ENCODE measurements around the gene CTNNA2. TPM values are rescaled to one million over a fixed set of nuclear protein-coding genes. Genes with fewer than 3 reads are reported as not detected.
"Not testable (repeated sequence)": the region's sequence is repeated elsewhere in the genome, so short reads cannot be mapped to it uniquely, and the experiment has no call there.

Gene CTNNA2
- total RNA-seq, 4 donors from 2014 or later: 0.40 to 1.7 (median 1.5) TPM; not detected in 1

DNA sequence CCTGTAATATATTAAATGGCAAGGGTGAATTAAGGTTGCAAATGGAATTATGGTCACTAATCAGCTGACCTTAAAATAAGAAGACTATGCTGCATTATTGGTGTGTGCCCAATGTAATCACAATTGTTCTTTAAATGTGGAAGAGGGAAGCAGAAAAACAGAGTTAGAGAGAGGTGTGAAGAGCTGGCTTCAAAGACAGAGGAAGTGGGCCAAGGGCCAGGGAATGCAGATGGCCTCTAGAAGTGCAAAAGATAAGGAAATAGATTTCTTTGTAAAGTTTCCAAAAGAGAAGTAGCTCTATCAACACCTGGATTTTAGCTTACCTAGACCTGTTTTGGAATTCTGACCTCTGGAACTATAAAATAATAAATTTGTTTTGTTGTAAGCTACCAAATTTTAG, 515.7 kb downstream of the CTNNA2 start:
- H3K27ac ChIP-seq: no peak overlapping the region
- H3K9me3 ChIP-seq: no peaks in the 10 kb centered on the region
- intact Hi-C loops (cut with DNase I; ENCODE audit: low total_unique reads) (no loop called here), in situ Hi-C loops (cut with MboI; ENCODE audit: low pct_ligation_motif_present in 1 of 4, low pct_unique_long_range_greater_than_20kb in 1 of 4, low sequenced_read_pairs in 3 of 4) (no loop called here)
- no peaks in the 10 kb centered on the region for H3K36me3 ChIP-seq
- H3K4me1 ChIP-seq: peaks cover 0 to 4% (median 0%) of the 10 kb centered on the region in 4 donors
- no peak for DNase-seq
- no peak overlapping the region for H3K4me3 ChIP-seq
- no peak for TF ChIP-seq EP300 (IDR thresholded peaks at IDR 0.05; ENCODE audit: low read depth)
- no peak for TF ChIP-seq CTCF (IDR thresholded peaks at IDR 0.05)
- no peak for TF ChIP-seq POLR2AphosphoS5 (IDR thresholded peaks at IDR 0.05)
- H3K27me3 ChIP-seq: no peaks in the 10 kb centered on the region

DNA sequence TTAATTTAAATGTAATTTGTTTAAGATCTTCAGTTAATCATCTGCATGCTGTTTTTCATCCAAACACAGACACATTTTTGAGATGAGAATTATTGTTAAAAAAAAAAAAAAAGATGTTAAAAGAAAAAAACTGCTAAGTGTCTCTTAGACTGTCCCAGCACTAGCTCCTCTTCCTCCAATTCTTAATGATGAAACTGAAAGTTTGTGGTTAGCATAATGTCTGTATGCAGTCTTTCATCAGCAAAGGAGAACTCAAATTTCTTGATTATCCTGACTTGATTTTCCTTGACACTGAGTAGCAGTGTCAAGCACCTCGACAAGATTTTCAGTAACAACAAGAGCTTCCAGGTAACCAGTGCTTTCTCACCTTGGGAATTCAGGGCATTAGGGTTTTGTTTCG, 517.3 kb downstream of the CTNNA2 start:
- in situ Hi-C loops (cut with MboI; ENCODE audit: low pct_ligation_motif_present in 1 of 4, low pct_unique_long_range_greater_than_20kb in 1 of 4, low sequenced_read_pairs in 3 of 4) (no loop called here), intact Hi-C loops (cut with DNase I; ENCODE audit: low total_unique reads) (no loop called here)
- no peaks in the 10 kb centered on the region for H3K27me3 ChIP-seq
- no peak for TF ChIP-seq POLR2A (IDR thresholded peaks at IDR 0.05)
- no peak for TF ChIP-seq CTCF (IDR thresholded peaks at IDR 0.05)
- TF ChIP-seq EP300 (IDR thresholded peaks at IDR 0.05; ENCODE audit: low read depth): no peak
- no peak for TF ChIP-seq POLR2AphosphoS5 (IDR thresholded peaks at IDR 0.05)
- WGBS, 2 donors (ENCODE audit: low coverage in 1 of 2): 74 to 81% methylated on average over 2 of the region's 2 CpGs
- H3K4me3 ChIP-seq: no peak overlapping the region
- DNase-seq: no peak
- no peaks in the 10 kb centered on the region for H3K36me3 ChIP-seq
- H3K9me3 ChIP-seq: no peaks in the 10 kb centered on the region
- peaks cover 0 to 4% (median 0%) of the 10 kb centered on the region in 4 donors for H3K4me1 ChIP-seq
- H3K27ac ChIP-seq: no peak overlapping the region

GRCh38 chr2:80032684-80033083, 519.8 kb downstream of the CTNNA2 start:
- H3K4me3 ChIP-seq; DNase-seq; in situ Hi-C loops (cut with MboI; ENCODE audit: low pct_ligation_motif_present in 1 of 4, low pct_unique_long_range_greater_than_20kb in 1 of 4, low sequenced_read_pairs in 3 of 4); intact Hi-C loops (cut with DNase I; ENCODE audit: low total_unique reads); H3K27me3 ChIP-seq; H3K4me1 ChIP-seq; H3K36me3 ChIP-seq; H3K9me3 ChIP-seq; H3K27ac ChIP-seq: not testable (repeated sequence)
- WGBS, 2 donors (ENCODE audit: low coverage in 1 of 2): 85 to 90% methylated on average over 7 of the region's 7 CpGs

DNA sequence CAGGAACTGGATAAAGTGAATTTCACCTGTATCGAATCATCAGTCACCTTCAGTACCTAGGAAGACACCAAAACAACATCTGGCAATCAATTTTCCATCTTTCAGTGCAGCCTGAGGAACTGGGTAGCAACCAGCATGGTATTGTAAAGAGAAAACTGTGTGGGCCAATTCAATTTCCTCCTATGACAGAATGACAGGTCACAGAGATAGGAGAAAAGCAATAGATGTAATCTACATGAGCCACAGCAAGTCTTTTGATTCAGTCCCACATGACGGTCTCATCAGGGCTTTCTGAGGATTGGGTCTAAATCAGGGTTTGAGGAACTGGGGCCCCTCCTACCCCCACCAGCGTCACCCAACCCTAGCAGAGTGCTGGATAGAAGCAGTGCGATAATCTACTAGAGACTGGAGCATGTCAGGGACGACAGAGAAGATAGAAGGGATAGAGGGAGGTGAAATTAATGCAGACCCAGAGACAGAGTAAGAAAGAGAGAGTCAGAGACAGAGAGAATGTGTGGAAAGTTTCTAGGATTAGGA, 523.0 kb downstream of the CTNNA2 start:
- in situ Hi-C loops (cut with MboI; ENCODE audit: low pct_ligation_motif_present in 1 of 4, low pct_unique_long_range_greater_than_20kb in 1 of 4, low sequenced_read_pairs in 3 of 4) (no loop called here), intact Hi-C loops (cut with DNase I; ENCODE audit: low total_unique reads) (no loop called here)
- no peak for TF ChIP-seq CTCF (IDR thresholded peaks at IDR 0.05)
- no peak for TF ChIP-seq POLR2A (IDR thresholded peaks at IDR 0.05)
- no peak for TF ChIP-seq EP300 (IDR thresholded peaks at IDR 0.05; ENCODE audit: low read depth)
- TF ChIP-seq POLR2AphosphoS5 (IDR thresholded peaks at IDR 0.05): no peak
- H3K27ac ChIP-seq: no peak overlapping the region
- WGBS, 2 donors (ENCODE audit: low coverage in 1 of 2): 75% methylated on average over 1 to 5 of the region's 5 CpGs
- H3K36me3 ChIP-seq: no peaks in the 10 kb centered on the region
- no peak for DNase-seq
- no peaks in the 10 kb centered on the region for H3K27me3 ChIP-seq
- no peaks in the 10 kb centered on the region for H3K9me3 ChIP-seq
- H3K4me3 ChIP-seq: no peak overlapping the region
- no peaks in the 10 kb centered on the region for H3K4me1 ChIP-seq

GRCh38 chr2:80037310-80037709, 524.5 kb downstream of the CTNNA2 start:
- Histone ChIP-seq H3K27me3 (no peaks in the 10 kb centered on the region), H3K4me3 (no peak overlapping the region), H3K4me1 (no peaks in the 10 kb centered on the region), H3K9me3 (no peaks in the 10 kb centered on the region), H3K36me3 (no peaks in the 10 kb centered on the region), H3K27ac (no peak overlapping the region)
- DNase-seq: no peak
- WGBS, 2 donors (ENCODE audit: low coverage in 1 of 2): 79 to 88% methylated on average over 4 of the region's 4 CpGs
- in situ Hi-C loops (cut with MboI; ENCODE audit: low pct_ligation_motif_present in 1 of 4, low pct_unique_long_range_greater_than_20kb in 1 of 4, low sequenced_read_pairs in 3 of 4) (no loop called here), intact Hi-C loops (cut with DNase I; ENCODE audit: low total_unique reads) (no loop called here)
- TF ChIP-seq POLR2AphosphoS5 (IDR thresholded peaks at IDR 0.05) (no peak), EP300 (IDR thresholded peaks at IDR 0.05; ENCODE audit: low read depth) (no peak), CTCF (IDR thresholded peaks at IDR 0.05) (no peak), POLR2A (IDR thresholded peaks at IDR 0.05) (no peak)

All from transverse colon (tissue), 4 donors.